Endothelial cell of umbilical vein (primary cell): Measurements from ENCODE around the gene CCDC30. TPM values are rescaled to one million over a fixed set of nuclear protein-coding genes. Genes with fewer than 3 reads are reported as not detected.
A peak's percentile ranks its signal among the peaks of the same experiment; 100 is the strongest.

Experiments
- BruUV-seq: library from RNA; stranded (reverse); fragments of 400-500 nt; replicated peaks from 2 replicates; lab custom pipeline; 2021; lab: Mats Ljungman, UMichigan
- CTCF ChIA-PET: fragments of 300-600, 350-600 bp; sonication (Branson Sonifier 250); formaldehyde crosslinking; loops from one replicate; lab custom pipeline; 2021; ENCODE audit warnings: antibody characterized with exemption, inconsistent platforms; lab: Charles Lee
- POLR2A ChIA-PET: fragments of 300-600, 350-600 bp; sonication (Branson Sonifier 250); formaldehyde crosslinking; loops from one replicate; lab custom pipeline; 2021; ENCODE audit warnings: antibody characterized with exemption, inconsistent platforms; lab: Charles Lee
- DNase-seq: peaks from one replicate; pipeline ENCODE4 v3.0.0-alpha.2; 2011; ENCODE audit warnings: low read depth, low spot score
- FAIRE-seq: peaks from 2 replicates; lab custom pipeline; 2011; peaks lifted over from hg19 to GRCh38; lab: Jason Lieb, UNC
- H2AFZ ChIP-seq: 2 replicates; pipeline ENCODE4 v1.6.0; 2012; ENCODE audit warnings: low read depth, low read length, control low read depth, inconsistent platforms
- H3K27ac ChIP-seq: 2 replicates; pipeline ENCODE4 v1.5.1; 2011; ENCODE audit warnings: low read depth, mild to moderate bottlenecking, control low read depth, low read length, moderate library complexity; ENCODE audit not compliant: insufficient read depth
- H3K27me3 ChIP-seq, 2 experiments: 2 replicates each; pipeline versions ENCODE4 v1.6.0 to v1.6.1; 2011; ENCODE audit warnings: low read length in 2 of 2, mixed read lengths in 1 of 2; ENCODE audit not compliant: control insufficient read depth in 2 of 2, insufficient read depth in 2 of 2
- H3K36me3 ChIP-seq, 2 experiments: 2 replicates in 1 of 2; 3 replicates in 1 of 2; pipeline ENCODE4 v1.5.1; 2011; ENCODE audit warnings: low read length in 2 of 2, mild to moderate bottlenecking in 1 of 2, moderate library complexity in 1 of 2; ENCODE audit not compliant: control insufficient read depth in 2 of 2, insufficient read depth in 2 of 2; ENCODE audit errors: extremely low read depth in 1 of 2
- H3K4me1 ChIP-seq: 3 replicates; pipeline ENCODE4 v1.5.1; 2011; ENCODE audit warnings: mild to moderate bottlenecking, low read length; ENCODE audit not compliant: control insufficient read depth, insufficient read depth; ENCODE audit errors: extremely low read depth
- H3K4me2 ChIP-seq: 2 replicates; pipeline ENCODE4 v1.6.1; 2011; ENCODE audit warnings: low read length, control low read depth, mixed read lengths; ENCODE audit not compliant: insufficient read depth
- H3K4me3 ChIP-seq, 3 experiments: fragments of 200-600 bp in 1 of 3; sonication (generic), shearing (Covaris generic) in 1 of 3; replicated peaks in 1 of 3; 2 replicates each; pipeline ENCODE4 v1.5.1; 2011 to 2016; ENCODE audit warnings: control low read depth in 3 of 3, low read length in 3 of 3, mild to moderate bottlenecking in 2 of 3, inconsistent platforms in 1 of 3, low read depth in 1 of 3, moderate library complexity in 1 of 3; ENCODE audit not compliant: insufficient read depth in 1 of 3
- H3K79me2 ChIP-seq: 2 replicates; pipeline ENCODE4 v1.6.0; 2012; ENCODE audit warnings: low read length, inconsistent platforms; ENCODE audit not compliant: control insufficient read depth, insufficient read depth
- H3K9ac ChIP-seq: replicated peaks from 2 replicates; pipeline ENCODE3; 2011; ENCODE audit warnings: low read length, control low read depth; ENCODE audit not compliant: insufficient read depth; ENCODE audit errors: extremely low read depth
- H3K9me1 ChIP-seq: replicated peaks from 3 replicates; pipeline ENCODE4 v1.6.0; 2011; ENCODE audit warnings: mild to moderate bottlenecking, low read length; ENCODE audit not compliant: control insufficient read depth, insufficient read depth; ENCODE audit errors: extremely low read depth
- H3K9me3 ChIP-seq: replicated peaks from 2 replicates; pipeline ENCODE4 v1.5.1; 2012; ENCODE audit warnings: low read length, inconsistent platforms; ENCODE audit not compliant: control insufficient read depth, insufficient read depth
- H4K20me1 ChIP-seq: replicated peaks from 2 replicates; pipeline ENCODE3; 2011; ENCODE audit warnings: mild to moderate bottlenecking, low read length; ENCODE audit not compliant: control insufficient read depth, insufficient read depth; ENCODE audit errors: extremely low read depth
- EZH2 ChIP-seq: IDR thresholded peaks from 2 replicates; pipeline ENCODE4 v1.6.1; 2012; ENCODE audit warnings: borderline replicate concordance, low read depth, mild to moderate bottlenecking, moderate library complexity, low read length, inconsistent platforms; ENCODE audit not compliant: severe bottlenecking
- FOS ChIP-seq: IDR thresholded peaks from 2 replicates; pipeline ENCODE4 v1.6.1; 2011; ENCODE audit warnings: mild to moderate bottlenecking, low read length, moderate library complexity, borderline replicate concordance; ENCODE audit not compliant: insufficient read depth
- GATA2 ChIP-seq: IDR thresholded peaks from 2 replicates; pipeline ENCODE4 v1.7.0; 2011; ENCODE audit warnings: low read depth, mild to moderate bottlenecking, moderate library complexity, mixed read lengths, low read length; ENCODE audit not compliant: insufficient read length, insufficient read depth
- JUN ChIP-seq: IDR thresholded peaks from 2 replicates; pipeline ENCODE4 v1.6.1; 2011; ENCODE audit warnings: borderline replicate concordance, low read depth; ENCODE audit not compliant: insufficient read length, insufficient read depth
- MAX ChIP-seq: IDR thresholded peaks from 2 replicates; pipeline ENCODE4 v1.6.1; 2011; ENCODE audit not compliant: insufficient read depth, insufficient read length
- MYC ChIP-seq: IDR thresholded peaks from one replicate; pipeline ENCODE4 v1.6.1; 2011; ENCODE audit warnings: mild to moderate bottlenecking, low read depth, low read length
- POLR2A ChIP-seq: IDR thresholded peaks from 2 replicates; pipeline ENCODE4 v1.6.1; 2012; ENCODE audit warnings: low read depth, mild to moderate bottlenecking, control low read depth, low read length
- POLR2AphosphoS5 ChIP-seq: IDR thresholded peaks from 2 replicates; pipeline ENCODE4 v1.6.1; 2012; ENCODE audit warnings: low read depth, mild to moderate bottlenecking, control low read depth, low read length, moderate library complexity; ENCODE audit not compliant: insufficient read depth
- dilution Hi-C: fragments of 300-500 bp; cut with MboI; formaldehyde crosslinking; loops from one replicate; pipeline ENCODE4 v1.15.0; 2019; ENCODE audit warnings: low sequenced_read_pairs; ENCODE audit not compliant: extremely low pct_ligation_motif_present
- intact Hi-C: fragments of 100-400 bp; cut with micrococcal nuclease; formaldehyde crosslinking; loops from one replicate; pipeline ENCODE4 v1.10.0; 2022
- polyA plus RNA-seq, 4 experiments: library from polyadenylated mRNA; depleted of rRNA in 3 of 4; stranded (reverse) in 3 of 4; unstranded in 1 of 4; fragments of >200 nt; gene quantifications; 2 replicates each; pipeline versions ENCODE4 v1.2.1 to v1.2.3, GENCODE V29; 2011 to 2012; ENCODE audit warnings: missing spikeins in 1 of 4
- total RNA-seq: library from RNA; stranded (reverse); gene quantifications from 2 replicates; pipeline ENCODE4 v1.2.3, GENCODE V29; 2021
- TF ChIP-seq, protein P1 (sequence below), 2 donors: IDR thresholded peaks; 1 replicate in 1 of 2; 2 replicates in 1 of 2; pipeline ENCODE4 v1.5.1; 2011; ENCODE audit warnings: low read length in 2 of 2, mild to moderate bottlenecking in 2 of 2, moderate library complexity in 2 of 2, control low read depth in 1 of 2, inconsistent platforms in 1 of 2, low read depth in 1 of 2; ENCODE audit not compliant: insufficient read depth in 1 of 2; ENCODE audit errors: extremely low read depth in 1 of 2

The CCDC30 gene
- total and polyA plus RNA-seq, 2 donors (not counting 3 experiments of a cell fraction or from before 2014, with no cell fraction given) = 0.19 to 2.9 TPM

DNA sequence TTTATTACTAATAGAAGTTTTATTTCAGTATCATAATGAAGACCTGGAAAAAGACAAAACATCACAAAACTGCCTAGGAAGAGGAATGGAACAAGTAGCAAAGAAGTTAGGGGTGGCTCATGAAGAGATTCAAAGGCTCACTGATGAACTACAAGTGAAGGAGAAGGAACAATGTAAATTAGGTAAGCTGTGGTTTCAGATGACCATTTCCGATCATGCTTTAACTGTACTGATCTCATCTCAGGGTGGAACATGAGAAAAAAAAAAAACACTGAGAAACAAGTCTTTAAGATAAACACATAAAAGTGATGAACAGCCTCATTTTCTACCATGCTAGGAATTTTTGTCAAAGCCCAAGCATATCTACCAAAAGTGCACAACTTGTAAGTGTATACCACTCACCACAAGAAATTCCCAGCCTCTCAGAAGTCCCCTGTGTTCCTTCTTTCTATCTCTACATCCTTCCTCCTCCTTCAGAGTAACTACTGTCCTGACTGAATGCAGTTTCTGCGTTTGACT lies 19.6 kb downstream of the CCDC30 start:
- intact Hi-C loops (no loop called here), dilution Hi-C loops (no loop called here)
- Histone ChIP-seq H3K36me3 (no peaks in the 10 kb centered on the region), H3K79me2 (no peaks in the 10 kb centered on the region), H2AFZ (no peak overlapping the region), H3K27ac (no peak overlapping the region), H3K4me1 (no peaks in the 10 kb centered on the region), H3K9me1 (no peaks in the 10 kb centered on the region), H3K4me3 (no peak overlapping the region), H4K20me1 (no peaks in the 10 kb centered on the region), H3K4me2 (no peak overlapping the region), H3K27me3 (peaks cover 2 to 5% of the 10 kb centered on the region in 2 experiments), H3K9ac (no peak overlapping the region), H3K9me3 (no peaks in the 10 kb centered on the region)
- FAIRE-seq (peak; percentile 40), DNase-seq (no peak)
- BruUV-seq = no TSS peak
- ChIA-PET CTCF (interaction anchor here (0.5 to 0.7 kb wide), 2 partner anchors 52 to 331 kb away, joined by 3 read pairs; no protein-coding TSS in a partner anchor), POLR2A (no interaction called here)
- TF ChIP-seq POLR2AphosphoS5 (no peak), FOS (no peak)

GRCh38 chr1:42484382-42484781 lies 21.3 kb downstream of the CCDC30 start:
- Histone ChIP-seq H3K36me3 (no peaks in the 10 kb centered on the region), H3K4me2 (no peak overlapping the region), H3K4me1 (no peaks in the 10 kb centered on the region), H2AFZ (no peak overlapping the region), H3K9me3 (no peaks in the 10 kb centered on the region), H3K27ac (no peak overlapping the region), H3K9me1 (no peaks in the 10 kb centered on the region), H3K27me3 (peaks cover 4 to 5% of the 10 kb centered on the region in 2 experiments), H3K79me2 (no peaks in the 10 kb centered on the region), H4K20me1 (no peaks in the 10 kb centered on the region), H3K4me3 (no peak overlapping the region), H3K9ac (no peak overlapping the region)
- ChIA-PET POLR2A (no interaction called here), CTCF (interaction anchor here (1.0 kb wide), 1 partner anchor 140 kb away, joined by 4 read pairs; no protein-coding TSS in a partner anchor)
- dilution Hi-C loops = no loop called here
- intact Hi-C loops = no loop called here
- TF ChIP-seq POLR2A = no peak
- TF ChIP-seq POLR2AphosphoS5 = no peak
- no peak for TF ChIP-seq FOS
- TF ChIP-seq MYC = no peak
- no peak for TF ChIP-seq MAX
- TF ChIP-seq, protein P1, sequence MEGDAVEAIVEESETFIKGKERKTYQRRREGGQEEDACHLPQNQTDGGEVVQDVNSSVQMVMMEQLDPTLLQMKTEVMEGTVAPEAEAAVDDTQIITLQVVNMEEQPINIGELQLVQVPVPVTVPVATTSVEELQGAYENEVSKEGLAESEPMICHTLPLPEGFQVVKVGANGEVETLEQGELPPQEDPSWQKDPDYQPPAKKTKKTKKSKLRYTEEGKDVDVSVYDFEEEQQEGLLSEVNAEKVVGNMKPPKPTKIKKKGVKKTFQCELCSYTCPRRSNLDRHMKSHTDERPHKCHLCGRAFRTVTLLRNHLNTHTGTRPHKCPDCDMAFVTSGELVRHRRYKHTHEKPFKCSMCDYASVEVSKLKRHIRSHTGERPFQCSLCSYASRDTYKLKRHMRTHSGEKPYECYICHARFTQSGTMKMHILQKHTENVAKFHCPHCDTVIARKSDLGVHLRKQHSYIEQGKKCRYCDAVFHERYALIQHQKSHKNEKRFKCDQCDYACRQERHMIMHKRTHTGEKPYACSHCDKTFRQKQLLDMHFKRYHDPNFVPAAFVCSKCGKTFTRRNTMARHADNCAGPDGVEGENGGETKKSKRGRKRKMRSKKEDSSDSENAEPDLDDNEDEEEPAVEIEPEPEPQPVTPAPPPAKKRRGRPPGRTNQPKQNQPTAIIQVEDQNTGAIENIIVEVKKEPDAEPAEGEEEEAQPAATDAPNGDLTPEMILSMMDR (IDR thresholded peaks at IDR 0.05; ENCODE audit: extremely low read depth in 1 of 2, insufficient read depth in 1 of 2, low read depth in 1 of 2, low read length in 2 of 2) = no peak
- no peak for TF ChIP-seq GATA2
- TF ChIP-seq JUN = no peak
- TF ChIP-seq EZH2 = no peak
- DNase-seq (no peak), FAIRE-seq (no peak)
- no TSS peak for BruUV-seq
